ENCODE results near the gene GID8. TPM values are rescaled to one million over a fixed set of nuclear protein-coding genes. Genes with fewer than 3 reads are reported as not detected.

Gene GID8
- total RNA-seq, 1 experiment from 2014 or later, result 64.3 TPM

GRCh38 chr20:62961799-62962198 is 23.9 kb downstream of the GID8 start:
- DNase-seq, result no peak
- intact Hi-C loops (cut with micrococcal nuclease; ENCODE audit: unreplicated experiment), result no loop called here
- H3K27ac Mint-ChIP-seq (ENCODE audit: unreplicated experiment), result no peak overlapping the region
- no peaks in the 10 kb centered on the region for H3K4me1 Mint-ChIP-seq (ENCODE audit: low read depth, unreplicated experiment)
- H3K36me3 Mint-ChIP-seq (ENCODE audit: insufficient read depth, unreplicated experiment), result peaks cover 28% of the 10 kb centered on the region
- no peaks in the 10 kb centered on the region for H3K27me3 Mint-ChIP-seq (ENCODE audit: unreplicated experiment)
- no peaks in the 10 kb centered on the region for H3K9me3 Mint-ChIP-seq (ENCODE audit: low read depth, unreplicated experiment)
- BruUV-seq (replicated peaks), result no TSS peak
- CTCF ChIA-PET, result interaction anchor here (1.0 kb wide), 1 partner anchor 47 kb away, joined by 3 read pairs; no protein-coding TSS in a partner anchor
- no peak for TF ChIP-seq CTCF (IDR thresholded peaks at IDR 0.05; ENCODE audit: unreplicated experiment)
- no peak overlapping the region for H3K4me3 Mint-ChIP-seq (ENCODE audit: low read depth, unreplicated experiment)

GRCh38 chr20:62962221-62962879 is 24.4 kb downstream of the GID8 start:
- CTCF ChIA-PET, result no interaction called here
- Mint-ChIP-seq H3K4me3 (ENCODE audit: low read depth, unreplicated experiment) (no peak overlapping the region), H3K27me3 (ENCODE audit: unreplicated experiment) (no peaks in the 10 kb centered on the region), H3K4me1 (ENCODE audit: low read depth, unreplicated experiment) (no peaks in the 10 kb centered on the region), H3K36me3 (ENCODE audit: insufficient read depth, unreplicated experiment) (peaks cover 26% of the 10 kb centered on the region), H3K27ac (ENCODE audit: unreplicated experiment) (no peak overlapping the region), H3K9me3 (ENCODE audit: low read depth, unreplicated experiment) (no peaks in the 10 kb centered on the region)
- no TSS peak for BruUV-seq (replicated peaks)
- DNase-seq, result no peak
- intact Hi-C loops (cut with micrococcal nuclease; ENCODE audit: unreplicated experiment), result no loop called here
- no peak for TF ChIP-seq CTCF (IDR thresholded peaks at IDR 0.05; ENCODE audit: unreplicated experiment)

GRCh38 chr20:62962891-62963613 is 25.1 kb downstream of the GID8 start:
- peaks cover 20% of the 10 kb centered on the region for H3K36me3 Mint-ChIP-seq (ENCODE audit: insufficient read depth, unreplicated experiment)
- no peak overlapping the region for H3K4me3 Mint-ChIP-seq (ENCODE audit: low read depth, unreplicated experiment)
- BruUV-seq (replicated peaks), result no TSS peak
- no peak for TF ChIP-seq CTCF (IDR thresholded peaks at IDR 0.05; ENCODE audit: unreplicated experiment)
- intact Hi-C loops (cut with micrococcal nuclease; ENCODE audit: unreplicated experiment), result no loop called here
- no peaks in the 10 kb centered on the region for H3K4me1 Mint-ChIP-seq (ENCODE audit: low read depth, unreplicated experiment)
- DNase-seq, result no peak
- H3K27me3 Mint-ChIP-seq (ENCODE audit: unreplicated experiment), result no peaks in the 10 kb centered on the region
- no peaks in the 10 kb centered on the region for H3K9me3 Mint-ChIP-seq (ENCODE audit: low read depth, unreplicated experiment)
- CTCF ChIA-PET, result no interaction called here
- H3K27ac Mint-ChIP-seq (ENCODE audit: unreplicated experiment), result no peak overlapping the region

- BruUV-seq (replicated peaks), result no TSS peak
- Mint-ChIP-seq H3K36me3 (ENCODE audit: insufficient read depth, unreplicated experiment) (peaks cover 16% of the 10 kb centered on the region), H3K4me3 (ENCODE audit: low read depth, unreplicated experiment) (no peak overlapping the region), H3K9me3 (ENCODE audit: low read depth, unreplicated experiment) (no peaks in the 10 kb centered on the region), H3K27me3 (ENCODE audit: unreplicated experiment) (no peaks in the 10 kb centered on the region), H3K4me1 (ENCODE audit: low read depth, unreplicated experiment) (no peaks in the 10 kb centered on the region), H3K27ac (ENCODE audit: unreplicated experiment) (no peak overlapping the region)
- CTCF ChIA-PET, result no interaction called here
- TF ChIP-seq CTCF (IDR thresholded peaks at IDR 0.05; ENCODE audit: unreplicated experiment), result no peak
- DNase-seq, result no peak
- intact Hi-C loops (cut with micrococcal nuclease; ENCODE audit: unreplicated experiment), result no loop called here
Measured at GRCh38 chr20:62963614-62964397, 25.9 kb downstream of the GID8 start.

Measured in Calu3 (cell line).